ENCODE data around the gene CPA1.

CPA1 gene

DNA sequence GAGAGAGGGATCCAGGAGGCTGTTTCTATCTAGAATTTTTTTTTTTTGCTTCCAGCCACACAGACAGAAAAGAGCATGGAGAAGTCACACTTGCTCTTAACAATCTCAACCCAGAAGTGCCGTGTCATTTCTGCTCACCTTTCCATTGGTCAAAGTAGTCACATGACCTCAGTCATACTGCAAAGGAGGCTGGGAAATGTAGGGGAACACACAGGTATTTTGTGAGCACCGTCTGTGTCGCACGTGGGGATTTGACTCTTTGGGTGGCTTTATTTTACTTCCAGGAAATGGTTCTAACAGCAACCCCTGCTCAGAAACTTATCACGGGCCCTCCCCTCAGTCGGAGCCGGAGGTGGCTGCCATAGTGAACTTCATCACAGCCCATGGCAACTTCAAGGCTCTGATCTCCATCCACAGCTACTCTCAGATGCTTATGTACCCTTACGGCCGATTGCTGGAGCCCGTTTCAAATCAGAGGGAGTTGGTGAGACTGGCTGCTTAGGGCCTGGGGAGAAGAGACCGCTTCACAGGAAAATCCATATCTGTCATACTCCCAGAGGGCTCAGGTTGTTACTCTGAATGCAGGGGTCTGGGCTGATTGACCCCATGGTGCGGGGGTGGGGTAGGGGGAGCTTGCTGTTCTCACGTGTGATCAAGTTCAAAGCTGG, 13.1 kb upstream of the CPA1 start:
- no peak overlapping the region for H3K4me3 ChIP-seq (replicated peaks; ENCODE audit: low read depth, low read length)
- TF ChIP-seq, protein P1, sequence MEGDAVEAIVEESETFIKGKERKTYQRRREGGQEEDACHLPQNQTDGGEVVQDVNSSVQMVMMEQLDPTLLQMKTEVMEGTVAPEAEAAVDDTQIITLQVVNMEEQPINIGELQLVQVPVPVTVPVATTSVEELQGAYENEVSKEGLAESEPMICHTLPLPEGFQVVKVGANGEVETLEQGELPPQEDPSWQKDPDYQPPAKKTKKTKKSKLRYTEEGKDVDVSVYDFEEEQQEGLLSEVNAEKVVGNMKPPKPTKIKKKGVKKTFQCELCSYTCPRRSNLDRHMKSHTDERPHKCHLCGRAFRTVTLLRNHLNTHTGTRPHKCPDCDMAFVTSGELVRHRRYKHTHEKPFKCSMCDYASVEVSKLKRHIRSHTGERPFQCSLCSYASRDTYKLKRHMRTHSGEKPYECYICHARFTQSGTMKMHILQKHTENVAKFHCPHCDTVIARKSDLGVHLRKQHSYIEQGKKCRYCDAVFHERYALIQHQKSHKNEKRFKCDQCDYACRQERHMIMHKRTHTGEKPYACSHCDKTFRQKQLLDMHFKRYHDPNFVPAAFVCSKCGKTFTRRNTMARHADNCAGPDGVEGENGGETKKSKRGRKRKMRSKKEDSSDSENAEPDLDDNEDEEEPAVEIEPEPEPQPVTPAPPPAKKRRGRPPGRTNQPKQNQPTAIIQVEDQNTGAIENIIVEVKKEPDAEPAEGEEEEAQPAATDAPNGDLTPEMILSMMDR (IDR thresholded peaks at IDR 0.05; ENCODE audit: low read length, missing control alignments): no peak
- DNase-seq (ENCODE audit: low read depth): no peak

DNA sequence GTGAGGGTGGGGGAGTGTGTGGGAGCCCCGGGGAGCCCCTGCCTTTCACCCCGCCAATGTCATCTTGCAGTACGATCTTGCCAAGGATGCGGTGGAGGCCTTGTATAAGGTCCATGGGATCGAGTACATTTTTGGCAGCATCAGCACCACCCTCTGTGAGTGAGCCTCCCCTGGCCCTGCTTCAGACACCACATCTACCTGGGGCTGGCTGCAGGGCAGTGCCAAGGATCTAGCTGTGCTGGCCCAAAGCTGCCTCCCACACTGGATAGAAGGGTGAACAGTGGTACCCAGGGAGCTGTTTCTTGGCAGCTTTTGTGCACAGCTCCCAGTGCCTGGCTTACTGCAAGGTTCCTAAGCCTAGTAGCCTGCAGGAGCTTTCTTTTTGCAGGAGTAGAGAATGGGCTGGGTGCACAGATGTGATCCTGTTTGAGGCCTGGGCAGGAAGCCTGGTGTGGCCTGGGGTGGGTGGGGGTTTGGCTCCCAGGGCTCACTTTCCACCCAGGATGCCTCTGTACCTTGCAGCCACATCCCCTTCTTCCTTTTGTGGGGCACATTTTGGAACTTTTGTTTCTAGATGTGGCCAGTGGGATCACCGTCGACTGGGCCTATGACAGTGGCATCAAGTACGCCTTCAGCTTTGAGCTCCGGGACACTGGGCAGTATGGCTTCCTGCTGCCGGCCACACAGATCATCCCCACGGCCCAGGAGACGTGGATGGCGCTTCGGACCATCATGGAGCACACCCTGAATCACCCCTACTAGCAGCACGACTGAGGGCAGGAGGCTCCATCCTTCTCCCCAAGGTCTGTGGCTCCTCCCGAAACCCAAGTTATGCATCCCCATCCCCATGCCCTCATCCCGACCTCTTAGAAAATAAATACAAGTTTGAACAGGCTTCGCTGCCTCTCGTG, 12.2 kb upstream of the CPA1 start:
- no peak overlapping the region for H3K4me3 ChIP-seq (replicated peaks; ENCODE audit: low read depth, low read length)

DNA sequence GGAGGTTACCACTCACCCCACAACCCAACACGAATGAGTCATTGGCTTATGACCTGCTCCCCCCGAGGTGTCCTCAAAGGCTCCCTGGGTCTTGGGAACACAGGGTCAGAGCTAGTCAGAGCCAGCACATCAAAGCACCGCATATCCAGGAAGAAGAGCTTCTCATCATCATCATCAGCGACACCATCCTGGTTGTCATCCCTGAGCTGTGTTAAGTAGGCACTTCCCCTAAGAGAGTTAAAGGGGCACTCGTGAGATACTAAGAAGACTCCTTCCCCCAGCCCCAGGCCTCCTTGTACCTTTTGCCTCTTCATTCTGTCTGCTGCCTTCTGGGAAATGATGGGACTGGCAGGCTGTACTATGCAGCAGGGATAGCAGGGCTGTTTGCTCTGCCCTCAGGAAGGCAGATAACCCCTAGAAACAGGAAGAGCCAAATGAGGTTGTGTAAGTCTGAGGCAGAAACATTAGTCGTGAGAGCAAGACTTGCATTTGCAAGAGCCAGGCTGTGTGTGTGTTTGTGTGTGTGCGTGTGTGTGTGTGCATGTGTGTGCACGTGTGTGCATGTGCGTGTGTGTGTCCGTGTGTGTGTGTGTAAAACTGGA, 11.1 kb upstream of the CPA1 start:
- TF ChIP-seq, protein P1 (IDR thresholded peaks at IDR 0.05; ENCODE audit: low read length, missing control alignments): no peak
- DNase-seq (ENCODE audit: low read depth): peak; percentile 97
- H3K4me3 ChIP-seq (replicated peaks; ENCODE audit: low read depth, low read length): no peak overlapping the region

More for the DNA sequence above, 12.2 kb upstream of the CPA1 start:
- TF ChIP-seq, protein P1 (IDR thresholded peaks at IDR 0.05; ENCODE audit: low read length, missing control alignments): no peak
- no peak for DNase-seq (ENCODE audit: low read depth)

DNA sequence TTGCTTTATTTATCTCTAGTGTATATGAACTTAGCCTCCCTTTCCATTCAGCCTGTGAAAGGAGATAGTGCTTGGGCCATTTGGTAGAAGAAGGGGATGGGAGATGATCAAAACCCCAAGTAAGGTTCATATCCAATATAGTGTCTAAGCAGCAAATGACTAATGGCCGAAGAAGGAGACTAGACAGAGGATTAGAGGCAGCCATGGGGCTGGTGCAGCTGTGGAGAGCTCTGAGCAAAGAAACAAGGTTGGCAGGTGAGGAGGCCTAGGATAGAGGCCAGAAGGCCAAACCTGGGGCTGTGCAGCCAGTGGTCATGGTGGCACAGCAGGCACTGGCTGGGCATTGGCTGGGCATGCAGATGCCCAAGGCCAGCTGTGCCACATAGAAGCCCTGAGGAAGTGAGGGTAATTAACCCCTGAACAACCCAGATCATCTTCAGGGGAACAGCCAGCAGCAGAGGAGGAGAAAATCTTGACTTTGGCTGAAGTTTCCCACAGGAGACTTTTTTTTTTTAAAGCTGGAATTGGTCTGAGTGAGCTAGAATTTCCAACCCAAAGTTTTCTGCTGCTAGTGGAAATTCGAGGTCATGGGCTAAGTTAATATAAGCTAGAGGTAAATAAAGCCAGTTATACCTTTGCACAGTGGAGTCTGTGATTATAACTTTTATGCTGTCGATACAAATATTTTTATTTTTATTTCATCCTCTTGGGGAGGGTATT, 10.3 kb upstream of the CPA1 start:
- H3K4me3 ChIP-seq (replicated peaks; ENCODE audit: low read depth, low read length): no peak overlapping the region
- TF ChIP-seq, protein P1 (IDR thresholded peaks at IDR 0.05; ENCODE audit: low read length, missing control alignments): no peak
- no peak for DNase-seq (ENCODE audit: low read depth)

DNA sequence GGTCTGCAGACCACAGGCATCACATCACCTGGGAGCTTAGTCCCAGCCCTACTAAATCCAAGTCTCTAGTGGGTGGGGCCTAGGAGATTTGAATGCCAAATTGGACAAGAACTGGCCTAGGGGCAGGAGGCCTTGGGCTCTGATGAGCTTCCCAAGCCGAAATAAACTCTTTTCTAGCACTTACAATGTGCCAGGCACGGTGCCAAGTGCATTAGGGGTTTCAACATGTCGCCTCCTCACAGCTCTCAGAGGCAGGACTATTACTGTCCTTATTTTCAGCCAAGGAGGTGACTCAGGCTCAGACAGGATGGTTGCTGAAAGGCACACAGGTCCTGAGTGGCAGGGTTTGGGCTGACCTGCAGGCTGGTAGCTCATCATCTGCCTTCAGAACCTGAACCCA, 9.2 kb upstream of the CPA1 start:
- no peak overlapping the region for H3K4me3 ChIP-seq (replicated peaks; ENCODE audit: low read depth, low read length)
- TF ChIP-seq, protein P1 (IDR thresholded peaks at IDR 0.05; ENCODE audit: low read length, missing control alignments): no peak
- peak; percentile 65 for DNase-seq (ENCODE audit: low read depth)

DNA sequence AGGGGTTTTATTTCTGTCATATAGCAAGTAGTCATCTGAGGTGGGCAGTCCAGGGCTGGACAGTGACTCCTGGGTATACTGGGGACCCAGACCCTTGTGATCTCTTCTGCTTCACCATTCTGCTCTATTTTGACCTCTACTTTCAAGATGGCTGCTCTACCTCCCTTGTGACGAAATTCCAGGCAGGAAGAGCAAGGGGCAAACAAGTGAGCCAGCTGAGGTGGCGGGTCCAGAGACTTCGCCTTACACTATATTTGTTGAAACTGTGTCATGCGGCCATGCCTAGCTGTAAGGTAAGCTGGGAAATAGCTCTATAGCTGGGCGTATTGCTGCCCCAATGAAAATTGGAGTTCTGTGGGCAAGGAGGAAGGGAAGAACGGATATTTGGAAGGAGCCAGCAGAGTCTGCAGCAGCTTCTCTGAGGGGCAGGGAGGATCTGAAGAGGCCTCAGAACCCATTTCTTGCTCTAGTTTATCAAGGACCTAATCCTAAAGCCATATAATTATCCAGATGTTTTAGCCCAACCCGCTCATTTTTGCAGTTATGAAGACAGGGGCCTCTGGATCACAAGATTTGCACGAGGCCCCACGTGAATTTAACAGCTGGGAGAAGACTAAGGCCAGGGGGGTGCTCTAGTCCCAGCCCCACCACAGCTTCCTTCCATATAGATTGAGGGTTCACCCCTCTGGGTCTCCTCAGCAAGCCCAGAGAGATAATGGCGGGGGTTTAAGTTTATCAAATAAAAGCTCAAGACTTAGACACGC, 7.7 kb upstream of the CPA1 start:
- no peak overlapping the region for H3K4me3 ChIP-seq (replicated peaks; ENCODE audit: low read depth, low read length)
- no peak for DNase-seq (ENCODE audit: low read depth)
- TF ChIP-seq, protein P1 (IDR thresholded peaks at IDR 0.05; ENCODE audit: low read length, missing control alignments): no peak

All from fibroblast of pulmonary artery (primary cell).